Ectodermal cell (in vitro differentiated cells): ENCODE data around the gene EXOSC1. TPM values are rescaled to one million over a fixed set of nuclear protein-coding genes. Genes with fewer than 3 reads are reported as not detected.

Source experiments
- H3K27ac ChIP-seq: 2 replicates; pipeline ENCODE4 v1.7.0; 2013; ENCODE audit warnings: mild to moderate bottlenecking, low read depth, low read length; ENCODE audit not compliant: insufficient read depth, poor library complexity, severe bottlenecking
- H3K27me3 ChIP-seq: 2 replicates; pipeline ENCODE4 v1.7.0; 2013; ENCODE audit warnings: mild to moderate bottlenecking, low read length; ENCODE audit not compliant: insufficient read depth, control insufficient read depth, poor library complexity, severe bottlenecking
- H3K36me3 ChIP-seq: one replicate; pipeline ENCODE4 v1.7.0; 2013; ENCODE audit warnings: low read length; ENCODE audit not compliant: control insufficient read depth, insufficient read depth
- H3K4me1 ChIP-seq: one replicate; pipeline ENCODE4 v1.7.0; 2013; ENCODE audit warnings: low read length; ENCODE audit not compliant: control insufficient read depth, insufficient read depth
- H3K4me3 ChIP-seq: 2 replicates; pipeline ENCODE4 v1.7.0; 2013; ENCODE audit warnings: low read depth, low read length, control low read depth; ENCODE audit not compliant: insufficient read depth
- H3K9me3 ChIP-seq: 2 replicates; pipeline ENCODE4 v1.7.0; 2013; ENCODE audit warnings: mild to moderate bottlenecking, low read length, moderate library complexity; ENCODE audit not compliant: control insufficient read depth
- WGBS, 2 experiments: methylation state at CpG; one replicate each; pipeline ENCODE4 v1.1.7; 2013; ENCODE audit warnings: missing lambda C conversion rate in 2 of 2; 5-methylcytosine and 5-hydroxymethylcytosine counted together
- polyA plus RNA-seq, 4 experiments: library from polyadenylated mRNA; stranded (reverse); fragments of 50-300 nt; gene quantifications; one replicate each; pipeline ENCODE4 v1.2.3, GENCODE V29; 2013

The EXOSC1 gene, protein sequence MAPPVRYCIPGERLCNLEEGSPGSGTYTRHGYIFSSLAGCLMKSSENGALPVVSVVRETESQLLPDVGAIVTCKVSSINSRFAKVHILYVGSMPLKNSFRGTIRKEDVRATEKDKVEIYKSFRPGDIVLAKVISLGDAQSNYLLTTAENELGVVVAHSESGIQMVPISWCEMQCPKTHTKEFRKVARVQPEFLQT
- polyA plus RNA-seq (2013, experiment 1 of 4): 68.6 TPM
- polyA plus RNA-seq (2013, experiment 2 of 4): 69.9 TPM
- 55.3 TPM for polyA plus RNA-seq (2013, experiment 3 of 4)
- 62.6 TPM for polyA plus RNA-seq (2013, experiment 4 of 4)

DNA sequence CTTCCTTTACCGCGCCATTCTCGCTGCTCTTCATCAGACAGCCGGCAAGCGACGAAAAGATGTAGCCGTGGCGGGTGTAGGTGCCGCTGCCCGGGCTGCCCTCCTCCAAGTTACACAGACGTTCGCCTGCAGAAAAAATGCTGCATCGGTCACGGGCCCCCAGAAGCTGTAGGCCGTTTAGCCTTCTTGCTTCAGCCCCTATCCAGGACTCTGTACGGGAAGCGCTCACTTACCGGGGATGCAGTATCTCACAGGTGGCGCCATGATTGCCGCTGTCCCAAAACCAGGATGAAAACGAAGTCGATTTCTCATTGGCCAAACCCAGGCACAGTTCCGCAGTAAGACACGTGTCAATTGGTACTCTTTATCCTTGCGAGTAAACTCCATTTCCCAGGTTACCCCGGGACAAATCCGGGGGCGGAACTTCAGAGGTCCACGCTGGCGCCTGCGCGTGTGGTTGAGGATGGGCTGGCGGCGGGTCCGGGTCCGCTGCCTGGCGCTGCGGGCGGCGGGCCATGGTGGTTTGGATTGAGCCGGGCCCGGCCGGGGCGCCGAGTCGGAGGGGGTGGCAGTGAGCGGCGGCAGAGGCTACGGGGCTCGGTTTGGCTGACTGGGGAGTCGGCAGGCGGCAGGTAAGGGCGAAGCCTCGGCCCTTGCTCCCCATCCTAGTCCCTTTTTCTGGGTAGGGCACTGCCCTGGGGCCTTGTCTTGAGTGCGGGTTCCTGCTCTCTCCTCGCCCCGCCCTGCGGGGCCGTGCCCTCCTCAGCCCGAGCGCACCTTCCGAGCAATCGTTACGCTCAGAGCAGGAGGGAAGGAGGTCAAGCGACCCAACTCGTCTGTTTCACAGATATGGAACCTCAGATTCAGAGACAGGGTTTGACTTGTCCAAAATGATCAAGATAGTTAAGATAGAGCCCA is at the start of gene EXOSC1, which contains the start of gene ZDHHC16:
EXOSC1 (minus strand) TSS at position 285 of the 918 bp plus-strand sequence; CDS start at position 264, 21 bp downstream.
ZDHHC16 (plus strand) TSS at position 454 of the 918 bp plus-strand sequence. CDS start 5,501 bp downstream, outside the sequence.
- Histone ChIP-seq H3K36me3 (peaks cover 3% of the 10 kb centered on the region), H3K4me3 (peak within 1 kb of the TSS; percentile 94), H3K27ac (peak within 1 kb of the TSS; percentile 46), H3K9me3 (no peaks in the 10 kb centered on the region), H3K27me3 (no peaks in the 10 kb centered on the region), H3K4me1 (peaks cover 11% of the 10 kb centered on the region)
- 0% methylated on average over 66 of the region's 66 CpGs for WGBS, 2 experiments

- 34 to 39% methylated on average over 7 of the region's 7 CpGs for WGBS, 2 experiments
- Histone ChIP-seq H3K4me1 (peaks cover 19% of the 10 kb centered on the region), H3K9me3 (no peaks in the 10 kb centered on the region), H3K27me3 (peaks cover 11% of the 10 kb centered on the region), H3K4me3 (no peak overlapping the region), H3K27ac (peak overlapping the region; percentile 20), H3K36me3 (no peaks in the 10 kb centered on the region)
Observed at GRCh38 chr10:97494863-97495506, 49.2 kb upstream of the EXOSC1 start.

DNA sequence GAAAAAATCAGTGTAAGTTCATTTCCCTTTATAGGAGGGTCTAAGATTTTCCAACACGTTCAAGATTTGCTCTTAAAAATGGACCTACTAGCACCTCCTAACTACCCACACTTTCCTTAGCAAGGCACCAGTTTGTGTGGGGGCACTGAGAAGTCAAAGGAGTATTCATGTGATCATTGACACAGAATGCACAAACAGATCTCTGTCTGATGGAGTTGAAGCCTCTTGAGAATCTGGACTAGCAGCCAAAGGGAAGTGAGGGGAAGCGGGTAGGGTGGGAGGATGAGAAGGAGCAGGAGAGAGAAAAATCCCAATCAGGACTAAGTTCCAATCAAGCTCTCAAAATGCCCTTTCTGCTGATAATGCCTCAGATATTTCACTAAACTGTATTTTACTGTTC is 48.3 kb upstream of the EXOSC1 start:
- peaks cover 19% of the 10 kb centered on the region for H3K4me1 ChIP-seq
- 84 to 97% methylated on average over 1 to 2 of the region's 2 CpGs for WGBS, 2 experiments
- peaks cover 3% of the 10 kb centered on the region for H3K27me3 ChIP-seq
- H3K36me3 ChIP-seq: no peaks in the 10 kb centered on the region
- no peak overlapping the region for H3K27ac ChIP-seq
- H3K9me3 ChIP-seq: no peaks in the 10 kb centered on the region
- no peak overlapping the region for H3K4me3 ChIP-seq

DNA sequence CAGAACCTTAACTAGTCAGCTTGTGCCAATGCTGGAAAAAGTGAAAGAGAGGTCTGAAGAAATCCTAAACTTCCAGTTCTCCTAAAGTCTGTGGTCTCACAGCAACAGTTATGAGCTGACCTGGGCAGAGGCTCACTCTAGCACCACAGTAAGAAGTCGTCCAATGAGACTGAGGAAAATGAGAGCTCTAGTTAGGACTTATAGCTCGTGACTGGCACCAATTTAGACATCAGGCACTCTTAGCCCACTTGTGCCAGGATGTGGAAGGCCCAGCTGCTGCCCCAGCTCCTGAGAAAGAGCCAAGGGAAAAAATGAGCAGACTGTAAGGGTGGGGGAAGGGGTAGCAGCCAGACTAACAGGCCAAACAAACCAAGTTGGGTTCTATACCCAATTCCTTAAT is 44.8 kb upstream of the EXOSC1 start:
- WGBS, 2 experiments: 89 to 98% methylated on average over 2 of the region's 2 CpGs
- H3K9me3 ChIP-seq: no peaks in the 10 kb centered on the region
- H3K4me1 ChIP-seq: peaks cover 10% of the 10 kb centered on the region
- no peak overlapping the region for H3K4me3 ChIP-seq
- H3K27ac ChIP-seq: no peak overlapping the region
- no peaks in the 10 kb centered on the region for H3K27me3 ChIP-seq
- no peaks in the 10 kb centered on the region for H3K36me3 ChIP-seq

DNA sequence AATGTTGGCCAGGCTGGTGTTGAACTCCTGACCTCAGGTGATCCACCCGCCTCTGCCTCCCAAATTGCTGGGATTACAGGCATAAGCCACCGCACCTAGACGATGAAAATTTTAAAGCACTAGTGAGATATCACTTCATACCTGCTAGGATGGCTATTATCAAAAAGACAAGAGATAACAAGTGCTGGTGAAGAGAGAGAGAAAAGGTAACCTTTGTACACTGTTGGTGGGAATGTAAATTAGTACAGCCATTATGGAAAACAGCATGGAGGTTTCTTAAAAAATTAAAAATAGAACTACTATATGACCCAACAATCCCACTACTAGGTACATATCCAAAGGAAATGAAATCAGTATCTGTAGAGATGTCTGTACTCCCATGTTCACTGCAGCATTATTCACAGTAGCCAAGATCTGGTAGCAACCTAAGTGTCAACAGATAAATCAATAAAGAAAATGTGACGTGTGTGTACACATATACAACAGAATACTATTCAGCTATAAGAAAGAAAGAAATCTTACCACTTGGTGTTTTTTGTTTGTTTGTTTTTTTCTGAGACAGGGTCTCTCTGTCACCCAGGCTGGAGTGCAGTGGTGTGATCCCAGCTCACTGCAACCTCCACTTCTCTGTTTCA is 40.0 kb upstream of the EXOSC1 start:
- Histone ChIP-seq H3K4me1 (no peaks in the 10 kb centered on the region), H3K27ac (no peak overlapping the region), H3K9me3 (no peaks in the 10 kb centered on the region), H3K4me3 (no peak overlapping the region), H3K27me3 (no peaks in the 10 kb centered on the region), H3K36me3 (no peaks in the 10 kb centered on the region)
- 84 to 99% methylated on average over 3 of the region's 4 CpGs for WGBS, 2 experiments

- WGBS, 2 experiments: 88 to 100% methylated on average over 1 of the region's 1 CpG
- no peaks in the 10 kb centered on the region for H3K4me1 ChIP-seq
- H3K27me3 ChIP-seq: no peaks in the 10 kb centered on the region
- no peaks in the 10 kb centered on the region for H3K9me3 ChIP-seq
- H3K36me3 ChIP-seq: no peaks in the 10 kb centered on the region
- no peak overlapping the region for H3K4me3 ChIP-seq
- no peak overlapping the region for H3K27ac ChIP-seq
Observed at GRCh38 chr10:97483921-97484320, 38.1 kb upstream of the EXOSC1 start.

- no peaks in the 10 kb centered on the region for H3K27me3 ChIP-seq
- H3K4me3 ChIP-seq: no peak overlapping the region
- H3K4me1 ChIP-seq: no peaks in the 10 kb centered on the region
- H3K36me3 ChIP-seq: no peaks in the 10 kb centered on the region
- 91 to 93% methylated on average over 3 of the region's 3 CpGs for WGBS, 2 experiments
- no peaks in the 10 kb centered on the region for H3K9me3 ChIP-seq
- no peak overlapping the region for H3K27ac ChIP-seq
Observed at GRCh38 chr10:97483506-97483905, 37.7 kb upstream of the EXOSC1 start.

GRCh38 chr10:97482381-97482780 is 36.6 kb upstream of the EXOSC1 start:
- Histone ChIP-seq H3K36me3 (no peaks in the 10 kb centered on the region), H3K27ac (no peak overlapping the region), H3K27me3 (no peaks in the 10 kb centered on the region), H3K4me3 (no peak overlapping the region), H3K4me1 (no peaks in the 10 kb centered on the region), H3K9me3 (no peaks in the 10 kb centered on the region)
- WGBS, 2 experiments: 89 to 97% methylated on average over 1 of the region's 1 CpG

- H3K4me3 ChIP-seq: no peak overlapping the region
- H3K27me3 ChIP-seq: no peaks in the 10 kb centered on the region
- 97 to 99% methylated on average over 3 to 4 of the region's 4 CpGs for WGBS, 2 experiments
- H3K9me3 ChIP-seq: no peaks in the 10 kb centered on the region
- no peaks in the 10 kb centered on the region for H3K4me1 ChIP-seq
- H3K36me3 ChIP-seq: peaks cover 3% of the 10 kb centered on the region
- no peak overlapping the region for H3K27ac ChIP-seq
Observed at GRCh38 chr10:97481071-97481470, 35.3 kb upstream of the EXOSC1 start.
